K562 (cell line): ENCODE results near the gene CHMP1A. TPM values are rescaled to one million over a fixed set of nuclear protein-coding genes. Genes with fewer than 3 reads are reported as not detected.

Experiments used
- ATAC-seq: fragments of 200-7000 bp; cut with Tn5 transposase; 3 replicates; pipeline ENCODE4 v1.9.1; 2020; ENCODE audit warnings: moderate library complexity
- BruUV-seq: library from RNA; stranded (reverse); fragments of 400-500 nt; replicated peaks from 2 replicates; lab custom pipeline; 2021; lab: Mats Ljungman, UMichigan
- CTCF ChIA-PET: fragments of 300-600 bp; formaldehyde crosslinking; extraction: SDS; loops from one replicate; lab custom pipeline; 2021; ENCODE audit warnings: low intra/inter-chr PET ratio; lab: Yijun Ruan, JAX
- POLR2A ChIA-PET: fragments of 300-600, 350-650 bp; sonication (Branson Sonifier 250); formaldehyde crosslinking; extraction: SDS; loops from one replicate; lab custom pipeline; 2021; ENCODE audit warnings: antibody characterized with exemption, inconsistent platforms; lab: Yijun Ruan, JAX
- DNase-seq, 4 experiments: peaks; one replicate each; pipeline versions ENCODE4 v3.0.0 to v3.0.0-alpha.2; 2011 to 2018; ENCODE audit warnings: low spot score in 3 of 4, mixed read lengths in 3 of 4; ENCODE audit errors: extremely low read depth in 1 of 4
- FAIRE-seq: peaks from 2 replicates; lab custom pipeline; 2011; peaks lifted over from hg19 to GRCh38; lab: Jason Lieb, UNC
- H2AFZ ChIP-seq: 2 replicates; pipeline ENCODE4 v1.6.0; 2011; ENCODE audit warnings: low read depth, low read length, control low read depth, inconsistent platforms
- H3K27ac ChIP-seq: fragments of 200-600 bp; 3 replicates; pipeline ENCODE4 v1.8.0; 2011; ENCODE audit warnings: low read depth, mild to moderate bottlenecking, control low read depth, inconsistent platforms, low read length, moderate library complexity, mixed read lengths; ENCODE audit errors: extremely low read depth
- H3K27me3 ChIP-seq, 2 experiments: fragments of 300-600 bp in 1 of 2; 2 replicates in 1 of 2; 3 replicates in 1 of 2; pipeline versions ENCODE4 v1.6.0 to v1.8.0; 2011; ENCODE audit warnings: inconsistent platforms in 2 of 2, low read length in 2 of 2, mild to moderate bottlenecking in 1 of 2, mixed read lengths in 1 of 2, moderate library complexity in 1 of 2; ENCODE audit not compliant: control insufficient read depth in 2 of 2, insufficient read depth in 2 of 2
- H3K36me3 ChIP-seq: fragments of 300-600 bp; 3 replicates; pipeline ENCODE4 v1.8.0; 2011; ENCODE audit warnings: mild to moderate bottlenecking, low read length, inconsistent platforms; ENCODE audit not compliant: control insufficient read depth, insufficient read depth
- H3K4me1 ChIP-seq, 2 experiments: fragments of 200-600 bp in 1 of 2; replicated peaks in 1 of 2; 2 replicates in 1 of 2; 3 replicates in 1 of 2; pipeline versions ENCODE4 v1.5.1 to v1.8.0; 2011; ENCODE audit warnings: inconsistent platforms in 2 of 2, low read length in 2 of 2, mild to moderate bottlenecking in 1 of 2, mixed read lengths in 1 of 2, moderate library complexity in 1 of 2; ENCODE audit not compliant: control insufficient read depth in 2 of 2, insufficient read depth in 2 of 2
- H3K4me2 ChIP-seq: 2 replicates; pipeline ENCODE4 v1.6.1; 2011; ENCODE audit warnings: low read length, control low read depth, inconsistent platforms, mixed read lengths; ENCODE audit not compliant: insufficient read depth
- H3K4me3 ChIP-seq: fragments of 200-600 bp; sonication (generic), shearing (Covaris generic); 2 replicates; pipeline ENCODE4 v1.5.1; 2016; ENCODE audit warnings: control low read depth, inconsistent platforms
- H3K79me2 ChIP-seq: fragments of 200-600 bp; 3 replicates; pipeline ENCODE4 v1.8.0; 2011; ENCODE audit warnings: low read length, inconsistent platforms; ENCODE audit not compliant: control insufficient read depth, insufficient read depth
- H3K9ac ChIP-seq, 2 experiments: 2 replicates each; pipeline versions ENCODE4 v1.6.0 to v1.6.1; 2011; ENCODE audit warnings: low read depth in 2 of 2, low read length in 2 of 2, control low read depth in 1 of 2, inconsistent platforms in 1 of 2, mild to moderate bottlenecking in 1 of 2, mixed read lengths in 1 of 2; ENCODE audit not compliant: insufficient read depth in 1 of 2
- H3K9me1 ChIP-seq: one replicate; pipeline ENCODE4 v1.6.0; 2011; ENCODE audit warnings: inconsistent platforms, mild to moderate bottlenecking, low read length, moderate library complexity; ENCODE audit not compliant: control insufficient read depth, insufficient read depth
- H3K9me3 ChIP-seq: replicated peaks from 2 replicates; pipeline ENCODE4 v1.5.1; 2011; ENCODE audit warnings: low read depth, low read length, inconsistent platforms; ENCODE audit not compliant: control insufficient read depth, insufficient read depth
- H4K20me1 ChIP-seq: replicated peaks from 2 replicates; pipeline ENCODE4 v1.6.1; 2011; ENCODE audit warnings: low read length, inconsistent platforms, mixed read lengths; ENCODE audit not compliant: control insufficient read depth, insufficient read depth
- DMBX1 ChIP-seq: fragments of 250-450 bp; sonication (Bioruptor Pico); IDR thresholded peaks from 2 replicates; pipeline ENCODE4 v1.8.0; 2022; ENCODE audit warnings: inconsistent platforms, mild to moderate bottlenecking, moderate library complexity, borderline replicate concordance
- MCM5 ChIP-seq: fragments of 450-650 bp; IDR thresholded peaks from 2 replicates; pipeline ENCODE4 v1.6.1; 2016; ENCODE audit warnings: low read depth
- RFX5 ChIP-seq: IDR thresholded peaks from 2 replicates; pipeline ENCODE4 v1.6.1; 2011; ENCODE audit warnings: low read depth, mild to moderate bottlenecking, improper control_type of control experiment, low read length
- ZNF134 ChIP-seq: fragments of 250-450 bp; sonication (Bioruptor Pico); conservative IDR thresholded peaks from 2 replicates; pipeline ENCODE4 v1.4.0; 2020
- WGBS: fragments of 100-300 bp; shearing (Covaris generic); methylation state at CpG from one replicate; pipeline ENCODE4 v1.1.6; 2016; ENCODE audit warnings: low coverage, mixed read lengths; ENCODE audit not compliant: insufficient coverage; ENCODE audit errors: missing lambda C conversion rate; 5-methylcytosine and 5-hydroxymethylcytosine counted together
- in situ Hi-C: fragments of 300-500 bp; cut with MboI; formaldehyde crosslinking; loops from 4 replicates; pipeline ENCODE4 v1.15.0; 2018; ENCODE audit warnings: inconsistent platforms, mixed read lengths
- intact Hi-C: fragments of 100-400 bp; cut with micrococcal nuclease; formaldehyde crosslinking; loops from 2 replicates; pipeline ENCODE4 v1.14.2; 2022
- polyA plus RNA-seq, 8 experiments: library from polyadenylated mRNA; depleted of rRNA in 4 of 8; stranded (reverse) in 5 of 8; unstranded in 3 of 8; fragments of >200 nt; fragmentation: Nextera tagmentation in 2 of 8; fragmentation: Illumina TruSeq in 1 of 8; extraction: Ambion mirVana in 2 of 8; extraction: Trizol in 1 of 8; gene quantifications; 2 replicates each; pipeline versions ENCODE4 v1.2.1 to v1.2.3, GENCODE V29; 2011 to 2014; ENCODE audit warnings: inconsistent platforms in 1 of 8, missing spikeins in 1 of 8
- total RNA-seq, 7 experiments: library from RNA; depleted of rRNA in 6 of 7; stranded (reverse); fragments of >200 nt in 6 of 7; fragmentation: Illumina TruSeq in 2 of 7; extraction: Trizol in 2 of 7; gene quantifications; 2 replicates each; pipeline versions ENCODE4 v1.2.1 to v1.2.3, GENCODE V29; 2011 to 2021; ENCODE audit warnings: low replicate concordance in 1 of 7
- TF ChIP-seq, protein P1 (sequence below): fragments of 450-650 bp; formaldehyde crosslinking; IDR thresholded peaks from 2 replicates; pipeline ENCODE4 v1.4.0; 2020; ENCODE audit warnings: mild to moderate bottlenecking, moderate library complexity

Gene CHMP1A
- total and polyA plus RNA-seq, 9 of the 15 experiments (the other 6 are each of a cell fraction or from before 2014, with no cell fraction given) = 0.83 to 79.9 (median 45.2) TPM

DNA sequence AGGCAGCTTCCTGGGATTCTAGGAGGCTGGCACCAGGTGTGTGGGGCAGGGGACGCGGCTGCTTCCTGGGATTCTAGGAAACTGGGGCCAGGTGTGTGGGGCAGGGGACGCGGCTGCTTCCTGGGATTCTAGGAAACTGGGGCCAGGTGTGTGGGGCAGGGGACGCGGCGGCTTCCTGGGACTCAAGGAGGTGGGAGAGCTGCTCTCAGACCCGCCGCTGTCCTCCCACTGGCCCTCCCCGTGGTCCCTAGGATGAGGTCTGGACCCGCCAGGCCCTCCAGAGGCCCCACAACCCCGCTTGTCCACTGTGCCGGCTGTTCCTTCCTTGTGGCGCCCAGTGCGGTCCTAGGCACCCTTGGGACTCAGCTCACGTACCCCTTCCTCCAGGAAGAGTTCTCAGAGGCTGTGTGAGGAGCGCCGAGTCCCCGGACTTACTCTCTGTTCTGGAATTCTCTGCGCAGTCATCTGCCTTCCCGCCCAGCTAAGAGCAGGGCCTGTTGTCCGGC lies 43.5 kb downstream of the CHMP1A start:
- in situ Hi-C loops = no loop called here

More for the DNA sequence above, 43.5 kb downstream of the CHMP1A start:
- no peaks in the 10 kb centered on the region for H4K20me1 ChIP-seq
- CTCF ChIA-PET = no interaction called here
- H3K4me3 ChIP-seq = no peak overlapping the region
- DNase-seq = no peak
- H3K79me2 ChIP-seq = no peaks in the 10 kb centered on the region
- no peak overlapping the region for H3K27ac ChIP-seq
- H3K36me3 ChIP-seq = no peaks in the 10 kb centered on the region
- H3K4me1 ChIP-seq = peaks cover 2 to 47% of the 10 kb centered on the region in 2 experiments; a peak in 4 of 5 replicates
- ATAC-seq = no peak
- H3K4me2 ChIP-seq = no peak overlapping the region
- BruUV-seq = no TSS peak
- no peaks in the 10 kb centered on the region for H3K27me3 ChIP-seq
- H3K9me1 ChIP-seq = no peaks in the 10 kb centered on the region
- no peak overlapping the region for H2AFZ ChIP-seq
- POLR2A ChIA-PET = interaction anchor here (0.6 to 1.5 kb wide), 2 partner anchors 9 to 47 kb away, joined by 3 to 9 read pairs; no protein-coding TSS in a partner anchor
- FAIRE-seq = no peak
- TF ChIP-seq DMBX1 = no peak
- no peak for TF ChIP-seq MCM5
- no peak for TF ChIP-seq RFX5
- TF ChIP-seq, protein P1, sequence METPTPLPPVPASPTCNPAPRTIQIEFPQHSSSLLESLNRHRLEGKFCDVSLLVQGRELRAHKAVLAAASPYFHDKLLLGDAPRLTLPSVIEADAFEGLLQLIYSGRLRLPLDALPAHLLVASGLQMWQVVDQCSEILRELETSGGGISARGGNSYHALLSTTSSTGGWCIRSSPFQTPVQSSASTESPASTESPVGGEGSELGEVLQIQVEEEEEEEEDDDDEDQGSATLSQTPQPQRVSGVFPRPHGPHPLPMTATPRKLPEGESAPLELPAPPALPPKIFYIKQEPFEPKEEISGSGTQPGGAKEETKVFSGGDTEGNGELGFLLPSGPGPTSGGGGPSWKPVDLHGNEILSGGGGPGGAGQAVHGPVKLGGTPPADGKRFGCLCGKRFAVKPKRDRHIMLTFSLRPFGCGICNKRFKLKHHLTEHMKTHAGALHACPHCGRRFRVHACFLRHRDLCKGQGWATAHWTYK (CRISPR knock-in tag) = no peak
- TF ChIP-seq ZNF134 (CRISPR knock-in tag) = no peak
- 66% methylated on average over 16 of the region's 22 CpGs for WGBS
- intact Hi-C loops = no loop called here
- H3K9me3 ChIP-seq = no peaks in the 10 kb centered on the region
- no peak overlapping the region for H3K9ac ChIP-seq
